Measurements from ENCODE around the gene CENPA.
A peak's percentile ranks its signal among the peaks of the same experiment; 100 is the strongest.
"Not testable (repeated sequence)": the region's sequence is repeated elsewhere in the genome, so short reads cannot be mapped to it uniquely, and the experiment has no call there.

Gene CENPA

DNA sequence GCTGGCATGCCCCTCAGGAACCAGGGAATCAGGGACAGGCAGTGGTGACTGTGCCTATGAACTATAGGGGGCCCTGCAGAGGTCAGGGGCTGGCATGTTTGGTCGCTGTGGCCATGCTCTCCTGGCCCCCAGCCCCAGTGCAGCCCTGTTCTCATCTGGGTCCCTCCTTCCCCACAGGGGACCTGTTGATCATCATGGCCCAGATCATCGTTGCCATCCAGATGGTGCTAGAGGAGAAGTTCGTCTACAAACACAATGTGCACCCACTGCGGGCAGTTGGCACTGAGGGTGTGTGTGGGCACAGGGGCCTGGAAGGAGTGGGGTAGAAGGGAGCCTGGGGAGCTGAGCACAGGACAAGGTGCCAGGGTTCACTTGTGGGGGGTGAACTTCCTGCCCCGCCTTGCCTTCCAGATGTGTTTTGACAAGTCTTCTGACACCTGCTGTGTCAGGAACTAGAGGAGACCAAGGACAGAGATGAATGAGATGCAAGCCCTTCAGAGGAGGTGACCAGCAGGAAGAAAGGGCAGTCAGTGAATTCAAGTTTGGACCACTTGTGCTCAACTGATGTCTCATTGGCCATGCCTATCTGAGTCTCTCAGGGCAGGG lies 9.6 kb upstream of the CENPA start:
- H3K9me3 ChIP-seq (ENCODE audit: control insufficient read depth in 1 of 2, low read length in 2 of 2), result no peaks in the 10 kb centered on the region
- H3K27ac ChIP-seq (ENCODE audit: low read length), result no peak overlapping the region
- no peak overlapping the region for H3K4me3 ChIP-seq (ENCODE audit: low read depth in 1 of 2, low read length in 2 of 2)
- peaks cover 48 to 57% of the 10 kb centered on the region in 2 donors for H3K36me3 ChIP-seq (ENCODE audit: control insufficient read depth in 1 of 2, insufficient read depth in 2 of 2, low read length in 2 of 2)
- H3K27me3 ChIP-seq (ENCODE audit: low read depth, low read length), result no peaks in the 10 kb centered on the region
- peaks cover 16% of the 10 kb centered on the region in 2 donors for H3K4me1 ChIP-seq (ENCODE audit: control insufficient read depth in 1 of 2, insufficient read depth in 2 of 2, low read length in 2 of 2)

- no peaks in the 10 kb centered on the region for H3K27me3 ChIP-seq (ENCODE audit: low read depth, low read length)
- no peak overlapping the region for H3K4me3 ChIP-seq (ENCODE audit: low read depth in 1 of 2, low read length in 2 of 2)
- H3K9me3 ChIP-seq (ENCODE audit: control insufficient read depth in 1 of 2, low read length in 2 of 2), result no peaks in the 10 kb centered on the region
- peaks cover 48 to 57% of the 10 kb centered on the region in 2 donors for H3K36me3 ChIP-seq (ENCODE audit: control insufficient read depth in 1 of 2, insufficient read depth in 2 of 2, low read length in 2 of 2)
- H3K27ac ChIP-seq (ENCODE audit: low read length), result no peak overlapping the region
- H3K4me1 ChIP-seq (ENCODE audit: control insufficient read depth in 1 of 2, insufficient read depth in 2 of 2, low read length in 2 of 2), result no peaks in the 10 kb centered on the region
Measured at GRCh38 chr2:26778098-26778497, 7.8 kb upstream of the CENPA start.

DNA sequence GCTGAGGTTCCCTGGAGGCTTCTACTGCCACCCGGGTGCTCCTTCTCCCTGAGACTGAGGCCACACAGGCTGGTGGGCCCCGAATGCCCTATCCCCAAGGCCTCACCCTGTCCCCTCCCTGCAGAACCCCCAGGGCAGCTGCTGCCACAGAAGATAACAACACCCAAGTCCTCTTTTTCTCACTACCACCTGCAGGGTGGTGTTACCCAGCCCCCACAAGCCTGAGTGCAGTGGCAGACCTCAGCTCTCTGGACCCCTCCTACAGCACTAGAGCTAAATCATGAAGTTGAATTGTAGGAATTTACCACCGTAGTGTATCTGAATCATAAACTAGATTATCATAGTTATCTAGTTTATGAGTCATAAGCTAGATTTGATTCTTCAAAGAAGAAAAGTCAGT lies 7.3 kb upstream of the CENPA start:
- H3K27ac ChIP-seq (ENCODE audit: low read length), result no peak overlapping the region
- H3K36me3 ChIP-seq (ENCODE audit: control insufficient read depth in 1 of 2, insufficient read depth in 2 of 2, low read length in 2 of 2), result peaks cover 48 to 57% of the 10 kb centered on the region in 2 donors
- no peak overlapping the region for H3K4me3 ChIP-seq (ENCODE audit: low read depth in 1 of 2, low read length in 2 of 2)
- H3K27me3 ChIP-seq (ENCODE audit: low read depth, low read length), result no peaks in the 10 kb centered on the region
- H3K9me3 ChIP-seq (ENCODE audit: control insufficient read depth in 1 of 2, low read length in 2 of 2), result no peaks in the 10 kb centered on the region
- H3K4me1 ChIP-seq (ENCODE audit: control insufficient read depth in 1 of 2, insufficient read depth in 2 of 2, low read length in 2 of 2), result no peaks in the 10 kb centered on the region

- peaks cover 41 to 45% of the 10 kb centered on the region in 2 donors for H3K36me3 ChIP-seq (ENCODE audit: control insufficient read depth in 1 of 2, insufficient read depth in 2 of 2, low read length in 2 of 2)
- H3K4me3 ChIP-seq (ENCODE audit: low read depth in 1 of 2, low read length in 2 of 2), result no peak overlapping the region
- peaks cover 0 to 4% of the 10 kb centered on the region in 2 donors for H3K4me1 ChIP-seq (ENCODE audit: control insufficient read depth in 1 of 2, insufficient read depth in 2 of 2, low read length in 2 of 2)
- H3K27ac ChIP-seq (ENCODE audit: low read length), result no peak overlapping the region
- no peaks in the 10 kb centered on the region for H3K27me3 ChIP-seq (ENCODE audit: low read depth, low read length)
- no peaks in the 10 kb centered on the region for H3K9me3 ChIP-seq (ENCODE audit: control insufficient read depth in 1 of 2, low read length in 2 of 2)
Measured at GRCh38 chr2:26780203-26780760, 5.6 kb upstream of the CENPA start.

DNA sequence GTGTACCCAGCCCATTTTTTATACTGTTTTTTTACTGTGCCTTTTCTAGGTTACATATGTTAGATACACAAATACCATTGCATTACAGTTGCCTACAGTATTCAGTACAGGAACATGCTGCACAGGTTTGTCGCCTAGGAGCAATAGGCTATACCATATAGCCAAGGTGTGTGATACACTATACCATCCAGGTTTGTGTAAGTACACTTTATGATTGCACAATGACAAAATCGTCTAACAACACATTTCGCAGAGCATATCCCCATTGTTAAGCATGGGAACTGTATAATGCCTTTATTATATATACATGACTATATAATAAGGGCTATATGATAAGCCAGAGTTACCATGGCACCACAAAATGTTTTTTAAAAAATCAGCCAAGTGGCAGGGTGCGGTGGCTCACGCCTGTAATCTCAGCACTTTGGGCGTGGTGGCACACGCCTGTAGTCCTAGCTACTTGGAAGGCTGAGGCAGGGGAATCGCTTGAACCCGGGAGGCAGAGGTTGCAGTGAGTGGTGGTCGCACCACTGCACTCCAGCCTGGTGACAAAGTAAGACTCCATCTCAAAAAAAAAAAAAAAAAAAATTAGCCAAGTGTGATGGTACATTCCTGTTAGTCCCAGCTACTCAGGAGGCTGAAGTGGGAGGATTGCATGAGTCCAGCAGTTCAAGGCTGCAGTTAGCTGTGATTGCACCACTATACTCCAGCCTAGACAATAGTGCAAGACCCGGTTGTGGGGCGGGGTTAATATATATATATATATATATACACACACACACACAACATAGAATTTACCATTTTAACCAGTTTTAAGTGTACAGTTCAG lies 2.8 kb upstream of the CENPA start:
- H3K27me3 ChIP-seq (ENCODE audit: low read depth, low read length), result no peaks in the 10 kb centered on the region
- H3K27ac ChIP-seq (ENCODE audit: low read length), result no peak overlapping the region
- H3K9me3 ChIP-seq (ENCODE audit: control insufficient read depth in 1 of 2, low read length in 2 of 2), result no peaks in the 10 kb centered on the region

GRCh38 chr2:26784570-26785234 lies 1.2 kb upstream of the CENPA start:
- Histone ChIP-seq H3K27ac (ENCODE audit: low read length) (no peak overlapping the region), H3K4me3 (ENCODE audit: low read depth in 1 of 2, low read length in 2 of 2) (peak overlapping the region in 1 of 2 donors; percentile 86)

More for the DNA sequence above, 2.8 kb upstream of the CENPA start:
- Histone ChIP-seq H3K36me3 (ENCODE audit: control insufficient read depth in 1 of 2, insufficient read depth in 2 of 2, low read length in 2 of 2) (peaks cover 18 to 19% of the 10 kb centered on the region in 2 donors), H3K4me3 (ENCODE audit: low read depth in 1 of 2, low read length in 2 of 2) (no peak overlapping the region), H3K4me1 (ENCODE audit: control insufficient read depth in 1 of 2, insufficient read depth in 2 of 2, low read length in 2 of 2) (peaks cover 0 to 14% of the 10 kb centered on the region in 2 donors)

GRCh38 chr2:26786207-26787028 lies 562 bp downstream of the CENPA start:
- Histone ChIP-seq H3K27me3 (ENCODE audit: low read depth, low read length) (no peaks in the 10 kb centered on the region), H3K9me3 (ENCODE audit: control insufficient read depth in 1 of 2, low read length in 2 of 2) (peaks cover 0 to 2% of the 10 kb centered on the region in 2 donors), H3K27ac (ENCODE audit: low read length) (no peak overlapping the region), H3K36me3 (ENCODE audit: control insufficient read depth in 1 of 2, insufficient read depth in 2 of 2, low read length in 2 of 2) (no peaks in the 10 kb centered on the region), H3K4me3 (ENCODE audit: low read depth in 1 of 2, low read length in 2 of 2) (peak overlapping the region; percentile 83 to 86), H3K4me1 (ENCODE audit: control insufficient read depth in 1 of 2, insufficient read depth in 2 of 2, low read length in 2 of 2) (peaks cover 0 to 14% of the 10 kb centered on the region in 2 donors)

More at GRCh38 chr2:26784570-26785234, 1.2 kb upstream of the CENPA start:
- H3K36me3 ChIP-seq (ENCODE audit: control insufficient read depth in 1 of 2, insufficient read depth in 2 of 2, low read length in 2 of 2), result peaks cover 9 to 12% of the 10 kb centered on the region in 2 donors
- H3K27me3 ChIP-seq (ENCODE audit: low read depth, low read length), result no peaks in the 10 kb centered on the region
- H3K9me3 ChIP-seq (ENCODE audit: control insufficient read depth in 1 of 2, low read length in 2 of 2), result no peaks in the 10 kb centered on the region
- H3K4me1 ChIP-seq (ENCODE audit: control insufficient read depth in 1 of 2, insufficient read depth in 2 of 2, low read length in 2 of 2), result peaks cover 0 to 14% of the 10 kb centered on the region in 2 donors

DNA sequence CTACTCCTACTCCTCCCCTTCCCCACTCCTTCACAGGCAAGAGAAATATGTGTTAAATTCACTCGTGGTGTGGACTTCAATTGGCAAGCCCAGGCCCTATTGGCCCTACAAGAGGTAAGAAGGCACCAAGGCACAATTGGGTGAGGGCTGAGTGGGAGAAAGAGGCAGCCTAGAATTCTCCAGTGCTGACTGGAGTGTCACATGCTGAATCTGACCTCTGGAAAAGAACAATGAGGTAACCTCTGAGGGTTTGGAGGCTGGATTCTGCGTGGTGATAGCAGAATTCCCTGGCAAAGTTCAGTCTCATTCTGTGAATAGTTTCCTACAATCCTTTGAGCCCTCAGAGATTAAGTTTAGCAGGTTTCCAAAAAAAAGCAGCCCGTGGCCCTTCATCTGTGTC lies 6.9 kb downstream of the CENPA start:
- Histone ChIP-seq H3K4me3 (ENCODE audit: low read depth in 1 of 2, low read length in 2 of 2) (no peak overlapping the region), H3K27ac (ENCODE audit: low read length) (no peak overlapping the region), H3K27me3 (ENCODE audit: low read depth, low read length) (no peaks in the 10 kb centered on the region), H3K36me3 (ENCODE audit: control insufficient read depth in 1 of 2, insufficient read depth in 2 of 2, low read length in 2 of 2) (peaks cover 0 to 5% of the 10 kb centered on the region in 2 donors), H3K4me1 (ENCODE audit: control insufficient read depth in 1 of 2, insufficient read depth in 2 of 2, low read length in 2 of 2) (no peaks in the 10 kb centered on the region), H3K9me3 (ENCODE audit: control insufficient read depth in 1 of 2, low read length in 2 of 2) (peaks cover 0 to 2% of the 10 kb centered on the region in 2 donors)

DNA sequence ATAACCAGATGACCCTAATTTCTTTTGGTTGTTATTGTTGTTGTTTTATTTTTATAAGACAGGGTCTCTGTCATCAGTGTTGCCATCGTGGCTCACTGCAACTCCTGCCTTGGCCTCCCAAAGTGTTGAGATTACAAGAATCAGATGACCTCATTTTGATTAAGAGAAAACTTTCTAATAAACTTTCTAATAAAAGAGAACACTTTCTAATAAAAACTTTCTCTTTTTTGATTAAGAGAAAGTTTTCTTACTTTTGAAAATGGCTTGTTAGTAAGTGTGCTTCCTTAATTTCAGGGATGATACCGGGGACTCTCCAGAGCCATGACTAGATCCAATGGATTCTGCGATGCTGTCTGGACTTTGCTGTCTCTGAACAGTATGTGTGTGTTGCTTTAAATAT lies 7.7 kb downstream of the CENPA start:
- H3K4me1 ChIP-seq (ENCODE audit: control insufficient read depth in 1 of 2, insufficient read depth in 2 of 2, low read length in 2 of 2), result no peaks in the 10 kb centered on the region
- H3K27ac ChIP-seq (ENCODE audit: low read length), result no peak overlapping the region
- H3K36me3 ChIP-seq (ENCODE audit: control insufficient read depth in 1 of 2, insufficient read depth in 2 of 2, low read length in 2 of 2), result peaks cover 0 to 5% of the 10 kb centered on the region in 2 donors
- no peaks in the 10 kb centered on the region for H3K27me3 ChIP-seq (ENCODE audit: low read depth, low read length)
- peaks cover 0 to 2% of the 10 kb centered on the region in 2 donors for H3K9me3 ChIP-seq (ENCODE audit: control insufficient read depth in 1 of 2, low read length in 2 of 2)
- H3K4me3 ChIP-seq (ENCODE audit: low read depth in 1 of 2, low read length in 2 of 2), result no peak overlapping the region

DNA sequence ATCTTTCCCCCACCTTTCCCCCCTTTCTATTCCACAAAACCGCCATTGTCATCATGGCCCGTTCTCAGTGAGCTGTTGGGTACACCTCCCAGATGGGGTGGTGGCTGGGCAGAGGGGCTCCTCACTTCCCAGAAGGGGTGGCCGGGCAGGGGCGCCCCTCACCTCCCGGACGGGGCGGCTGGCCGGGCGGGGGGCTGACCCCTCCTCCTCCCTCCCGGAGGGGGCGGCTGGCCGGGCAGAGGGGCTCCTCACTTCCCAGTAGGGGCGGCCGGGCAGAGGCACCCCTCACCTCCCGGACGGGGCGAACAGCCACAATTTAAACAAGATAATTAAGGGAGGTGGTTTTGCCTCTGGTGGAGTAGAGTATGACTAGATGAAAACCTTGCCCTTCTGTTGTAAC lies 9.3 kb downstream of the CENPA start:
- not testable (repeated sequence) for H3K27ac ChIP-seq (ENCODE audit: low read length)

More for the DNA sequence above, 9.3 kb downstream of the CENPA start:
- not testable (repeated sequence) for H3K36me3 ChIP-seq (ENCODE audit: control insufficient read depth in 1 of 2, insufficient read depth in 2 of 2, low read length in 2 of 2); H3K9me3 ChIP-seq (ENCODE audit: control insufficient read depth in 1 of 2, low read length in 2 of 2); H3K27me3 ChIP-seq (ENCODE audit: low read depth, low read length); H3K4me3 ChIP-seq (ENCODE audit: low read depth in 1 of 2, low read length in 2 of 2); H3K4me1 ChIP-seq (ENCODE audit: control insufficient read depth in 1 of 2, insufficient read depth in 2 of 2, low read length in 2 of 2)

Measured in muscle layer of duodenum (tissue), 2 donors.